ENCODE measurements around the gene FTCDNL1.

- TF ChIP-seq EZH2 (IDR thresholded peaks at IDR 0.05; ENCODE audit: low read depth) (no peak), CTCF (conservative IDR thresholded peaks at IDR 0.05) (no peak)
Measured at GRCh38 chr2:199775267-199775666, 75.7 kb downstream of the FTCDNL1 start.

Data from PC-9 (cell line).